ENCODE measurements around the gene IFIT1B.
"Not testable (repeated sequence)": the region's sequence is repeated elsewhere in the genome, so short reads cannot be mapped to it uniquely, and the experiment has no call there.

IFIT1B gene

GRCh38 chr10:89412276-89412675 lies 34.4 kb downstream of the IFIT1B start:
- not testable (repeated sequence) for DNase-seq (ENCODE audit: low read depth, low spot score)

- no peak for DNase-seq (ENCODE audit: low read depth, low spot score)
Observed at GRCh38 chr10:89413398-89413912, 35.6 kb downstream of the IFIT1B start.

- peak; percentile 40 for DNase-seq (ENCODE audit: low read depth, low spot score)
Observed at GRCh38 chr10:89414146-89414878, 36.5 kb downstream of the IFIT1B start, which contains the start of gene IFIT5. Gene IFIT5 (plus strand): TSS chr10:89414568. CDS start chr10:89414799, 231 bp downstream.

GRCh38 chr10:89414879-89415821 lies 37.3 kb downstream of the IFIT1B start:
- peak; percentile 21 for DNase-seq (ENCODE audit: low read depth, low spot score)

GRCh38 chr10:89416465-89416864 lies 38.6 kb downstream of the IFIT1B start:
- DNase-seq (ENCODE audit: low read depth, low spot score) = no peak

- DNase-seq (ENCODE audit: low read depth, low spot score) = no peak
Observed at GRCh38 chr10:89419548-89419947, 41.7 kb downstream of the IFIT1B start.

GRCh38 chr10:89421018-89421476 lies 43.2 kb downstream of the IFIT1B start:
- no peak for DNase-seq (ENCODE audit: low read depth, low spot score)

GRCh38 chr10:89425000-89425399 lies 47.1 kb downstream of the IFIT1B start:
- DNase-seq (ENCODE audit: low read depth, low spot score) = no peak

- DNase-seq (ENCODE audit: low read depth, low spot score) = peak; percentile 36
Observed at GRCh38 chr10:89426230-89426868, 48.5 kb downstream of the IFIT1B start.

- no peak for DNase-seq (ENCODE audit: low read depth, low spot score)
Observed at GRCh38 chr10:89427629-89428028, 49.8 kb downstream of the IFIT1B start.

GRCh38 chr10:89428877-89429276 lies 51.0 kb downstream of the IFIT1B start:
- no peak for DNase-seq (ENCODE audit: low read depth, low spot score)

GRCh38 chr10:89431977-89432376 lies 54.1 kb downstream of the IFIT1B start:
- no peak for DNase-seq (ENCODE audit: low read depth, low spot score)
